ENCODE results near the gene DEAF1.
A peak's percentile ranks its signal among the peaks of the same experiment; 100 is the strongest.

Gene DEAF1

DNA sequence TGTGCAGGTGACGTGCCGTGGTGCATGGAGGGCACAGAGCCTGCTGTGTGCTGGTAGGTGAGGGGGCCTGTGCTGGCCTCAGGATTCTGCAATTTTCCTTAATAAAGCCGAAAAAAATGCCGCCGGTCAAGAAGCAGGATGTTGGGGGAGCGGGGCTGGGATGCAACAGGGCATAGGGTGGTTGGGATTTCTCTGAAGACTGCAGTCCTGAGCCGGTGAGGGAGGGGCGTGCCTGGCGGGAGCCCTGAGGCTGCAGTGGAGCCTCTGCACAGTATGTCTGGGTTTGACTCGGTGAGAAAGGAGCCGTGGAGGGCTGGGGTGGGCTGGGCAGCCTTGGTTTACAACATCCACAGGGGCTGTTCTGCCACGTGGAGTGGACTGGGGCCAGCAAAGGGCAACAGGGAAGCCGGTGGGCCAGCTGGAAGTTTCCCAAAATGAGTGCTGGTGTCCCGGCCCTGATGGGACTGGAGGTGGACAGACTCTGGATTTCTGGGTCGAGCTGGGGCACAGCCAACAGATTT is 71.6 kb downstream of the DEAF1 start:
- DNase-seq (ENCODE audit: low spot score), result no peak

DNA sequence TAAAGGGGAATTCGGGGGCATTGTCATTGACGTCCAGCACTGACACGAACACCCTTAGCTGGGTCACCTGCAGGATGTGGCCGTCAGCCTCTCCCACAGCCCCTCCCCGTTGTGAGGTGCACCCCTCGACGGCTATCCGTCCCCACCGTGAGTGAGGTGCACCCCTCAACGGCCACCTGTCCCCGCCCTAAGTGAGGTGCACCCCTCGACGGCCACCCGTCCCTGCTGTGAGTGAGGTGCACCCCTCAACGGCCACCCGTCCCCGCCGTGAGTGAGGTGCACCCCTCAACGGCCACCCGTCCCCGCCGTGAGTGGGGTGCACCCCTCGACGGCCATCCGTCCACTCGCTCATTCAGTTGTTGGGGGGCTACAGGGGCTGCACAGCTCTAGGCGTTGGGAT is 73.2 kb downstream of the DEAF1 start:
- no peak for DNase-seq (ENCODE audit: low spot score)

DNA sequence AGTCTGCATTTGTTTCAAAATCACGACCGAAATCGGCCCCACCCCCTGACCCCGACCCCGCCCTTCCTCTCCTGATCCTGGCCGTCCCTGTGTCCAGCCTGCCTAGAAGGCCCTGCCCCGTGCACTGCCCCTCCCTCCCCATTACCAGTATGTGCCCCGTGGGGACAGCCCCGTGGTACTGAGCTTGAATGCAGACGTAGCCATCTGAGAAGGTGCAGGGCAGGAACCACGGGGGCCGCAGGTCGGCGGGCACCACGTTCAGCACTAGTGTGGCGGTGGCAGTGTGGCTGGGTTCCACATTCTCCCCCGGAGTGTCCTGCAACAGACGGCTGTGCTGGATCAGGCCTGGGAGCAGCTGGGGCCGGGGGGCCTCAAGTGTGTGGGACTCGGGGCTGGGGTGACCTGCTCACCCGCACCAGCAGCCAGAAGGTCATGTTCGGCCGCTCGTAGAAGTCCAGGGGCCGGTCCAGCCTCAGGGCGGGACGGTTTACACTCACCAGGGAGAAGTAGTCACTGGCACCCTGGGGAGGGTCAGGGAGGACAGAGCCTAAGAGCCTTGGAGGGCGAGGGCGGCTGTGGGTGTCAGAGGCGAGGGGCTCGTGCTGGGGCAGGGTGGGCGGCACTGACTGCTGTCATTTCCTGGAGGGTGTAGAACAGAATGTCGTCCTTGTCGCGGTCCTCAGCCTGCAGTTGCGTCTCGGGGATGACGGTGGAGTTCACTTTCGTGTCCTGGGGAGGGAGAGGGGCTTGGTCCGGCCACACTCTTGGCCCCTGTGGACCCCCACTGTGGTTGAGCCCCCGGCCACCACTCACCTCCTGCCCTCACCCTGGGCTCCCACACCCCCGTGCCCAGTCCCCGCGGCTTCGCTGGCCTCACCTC is 73.8 kb downstream of the DEAF1 start:
- DNase-seq (ENCODE audit: low spot score), result no peak

DNA sequence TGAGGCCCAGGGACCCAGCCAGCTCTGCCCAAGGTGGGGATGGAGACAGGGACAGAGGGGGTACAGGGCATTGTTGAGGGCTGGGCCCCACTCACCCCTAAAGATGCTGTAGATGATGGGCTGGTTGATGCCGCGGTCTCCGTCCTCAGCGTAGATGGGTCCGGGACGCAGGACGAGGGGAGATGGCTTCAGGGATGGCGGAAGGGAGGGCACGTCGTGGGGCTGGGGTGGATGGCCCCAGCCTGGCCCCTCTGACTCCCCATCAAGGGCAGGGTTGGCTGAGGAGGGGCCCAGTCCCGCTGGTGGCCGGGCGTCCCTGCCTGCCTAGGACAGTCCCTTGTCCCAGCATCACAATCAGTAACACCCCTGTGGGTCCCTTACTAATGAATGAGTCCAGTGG is 74.8 kb downstream of the DEAF1 start:
- no peak for DNase-seq (ENCODE audit: low spot score)

DNA sequence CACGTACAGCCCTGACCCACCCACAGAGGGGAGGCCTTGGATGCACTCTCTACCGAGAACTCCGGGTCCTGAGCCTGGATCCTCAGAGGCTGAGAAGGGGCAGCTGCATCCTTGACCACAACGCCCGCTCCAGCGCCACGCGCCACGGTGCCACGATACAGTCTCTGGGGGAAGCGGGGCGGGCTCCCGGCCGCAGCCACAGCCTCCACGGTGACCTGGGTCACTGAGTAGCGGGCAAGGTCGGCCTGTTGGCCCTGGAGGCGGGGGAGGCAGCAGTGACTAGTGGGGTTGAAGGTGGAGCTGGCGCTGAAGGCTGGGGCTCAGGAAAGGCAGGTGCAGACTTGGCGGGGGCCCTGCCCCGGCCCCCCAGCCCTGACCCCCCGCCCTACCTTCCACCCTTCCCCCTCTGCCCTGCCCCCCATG is 75.4 kb downstream of the DEAF1 start:
- no peak for DNase-seq (ENCODE audit: low spot score)

DNA sequence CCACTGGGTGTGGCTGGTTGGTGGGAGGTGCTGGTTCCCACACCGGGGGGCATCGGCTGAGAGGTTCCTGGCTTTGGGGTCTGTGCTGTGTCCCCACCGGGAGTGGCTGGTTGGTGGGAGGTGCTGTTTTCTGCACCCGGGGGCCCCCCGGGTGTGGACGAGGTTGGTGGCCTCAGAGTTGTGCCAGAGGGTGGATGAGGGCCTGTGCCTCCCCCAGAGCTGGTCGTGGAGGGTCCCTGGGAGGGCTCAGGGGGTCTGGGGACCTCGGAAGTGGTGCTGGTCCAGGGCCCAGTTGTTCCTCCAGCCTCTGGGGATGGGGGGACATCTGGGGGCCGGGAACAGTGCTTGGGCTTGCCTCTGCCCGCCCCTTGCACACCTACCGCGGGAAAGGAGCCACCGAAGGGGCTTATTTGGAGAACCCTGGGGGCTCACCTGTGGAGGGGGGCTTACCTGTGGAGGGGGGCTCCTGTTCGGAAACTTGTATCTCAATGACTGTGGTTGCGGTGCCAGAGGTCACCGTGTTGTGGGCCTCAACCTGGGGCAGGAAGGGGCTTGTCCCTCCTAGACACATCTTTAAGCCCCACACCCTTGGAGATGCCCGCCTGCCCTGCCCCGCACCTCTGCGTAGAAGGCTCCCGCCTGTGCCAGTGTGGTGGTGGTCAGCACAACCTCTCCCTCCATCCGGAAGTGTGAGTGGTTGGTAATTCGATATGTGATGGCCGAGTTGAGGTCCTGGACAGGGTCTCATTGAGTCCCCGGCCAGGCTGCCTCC is 76.0 kb downstream of the DEAF1 start:
- no peak for DNase-seq (ENCODE audit: low spot score)

DNA sequence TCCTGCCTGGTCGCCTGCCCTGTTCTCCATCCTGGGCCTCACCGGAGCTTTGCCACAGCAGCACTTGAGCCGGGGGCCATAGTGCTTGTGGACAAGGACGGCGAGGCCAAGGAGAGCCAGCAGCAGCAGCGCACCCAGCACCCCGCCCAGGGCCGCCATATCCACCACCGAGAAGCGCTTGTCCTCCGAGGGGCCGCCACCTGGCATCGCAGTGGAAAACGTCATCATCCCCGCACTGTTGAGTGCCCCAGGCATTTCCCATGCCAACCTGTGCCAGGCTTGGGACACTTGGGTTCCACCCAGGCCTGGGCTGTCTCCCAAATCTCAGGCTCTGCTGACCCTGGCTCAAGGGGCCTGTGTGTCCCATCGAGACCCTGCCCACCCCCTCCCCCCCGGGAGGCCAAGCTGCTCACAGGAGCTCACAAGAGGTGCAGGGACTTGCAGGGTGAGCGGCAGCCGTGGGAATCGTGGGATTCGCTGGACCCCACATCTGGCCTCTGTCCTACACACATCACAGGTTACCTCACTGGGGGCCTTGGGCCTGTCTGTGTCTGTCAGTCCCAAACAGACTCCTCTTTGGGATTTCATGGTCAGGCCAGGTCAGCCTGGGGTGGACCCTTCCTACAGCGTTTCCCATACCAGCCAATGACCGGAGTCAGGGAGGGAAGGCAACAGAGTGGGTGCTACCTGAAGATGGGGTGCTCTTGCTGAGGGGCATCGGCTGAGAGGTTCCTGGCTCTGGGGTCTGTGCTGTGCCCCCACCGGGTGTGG is 76.9 kb downstream of the DEAF1 start:
- no peak for DNase-seq (ENCODE audit: low spot score)

DNA sequence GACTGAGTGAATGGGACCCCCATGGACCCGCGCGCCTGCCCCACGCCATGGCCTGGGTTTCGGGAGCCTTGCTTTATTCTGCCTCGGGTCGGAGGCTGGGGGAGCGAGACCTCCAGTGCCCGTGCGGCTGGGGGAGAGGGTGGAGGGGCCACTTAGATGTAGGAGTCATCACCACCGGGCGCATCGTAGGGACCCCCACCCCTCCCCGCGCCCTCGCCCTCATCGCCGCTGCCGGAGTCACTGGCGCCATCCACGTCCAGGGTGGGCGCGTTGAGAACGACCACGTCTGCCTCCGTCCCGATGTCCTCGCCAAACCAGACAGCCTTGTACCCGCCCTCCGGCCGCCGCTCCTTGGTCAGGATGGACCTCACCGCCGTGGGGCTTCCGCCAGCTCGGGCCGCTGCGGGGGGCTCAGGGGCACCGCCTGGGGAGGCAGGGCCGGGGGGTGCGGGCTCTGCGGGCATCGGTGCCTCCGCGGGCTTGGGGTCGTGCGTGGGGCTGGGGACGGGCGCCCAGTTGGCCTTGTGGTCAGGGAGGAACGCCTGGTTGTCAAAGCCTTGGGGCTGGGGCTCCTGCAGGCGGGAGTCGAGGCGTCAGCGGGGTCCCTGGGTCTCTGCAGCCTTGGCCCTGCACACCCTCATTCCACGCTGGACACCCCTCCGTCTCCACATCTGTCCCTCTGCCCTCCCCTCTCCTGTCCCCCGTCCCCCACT is 77.7 kb downstream of the DEAF1 start:
- no peak for DNase-seq (ENCODE audit: low spot score)

DNA sequence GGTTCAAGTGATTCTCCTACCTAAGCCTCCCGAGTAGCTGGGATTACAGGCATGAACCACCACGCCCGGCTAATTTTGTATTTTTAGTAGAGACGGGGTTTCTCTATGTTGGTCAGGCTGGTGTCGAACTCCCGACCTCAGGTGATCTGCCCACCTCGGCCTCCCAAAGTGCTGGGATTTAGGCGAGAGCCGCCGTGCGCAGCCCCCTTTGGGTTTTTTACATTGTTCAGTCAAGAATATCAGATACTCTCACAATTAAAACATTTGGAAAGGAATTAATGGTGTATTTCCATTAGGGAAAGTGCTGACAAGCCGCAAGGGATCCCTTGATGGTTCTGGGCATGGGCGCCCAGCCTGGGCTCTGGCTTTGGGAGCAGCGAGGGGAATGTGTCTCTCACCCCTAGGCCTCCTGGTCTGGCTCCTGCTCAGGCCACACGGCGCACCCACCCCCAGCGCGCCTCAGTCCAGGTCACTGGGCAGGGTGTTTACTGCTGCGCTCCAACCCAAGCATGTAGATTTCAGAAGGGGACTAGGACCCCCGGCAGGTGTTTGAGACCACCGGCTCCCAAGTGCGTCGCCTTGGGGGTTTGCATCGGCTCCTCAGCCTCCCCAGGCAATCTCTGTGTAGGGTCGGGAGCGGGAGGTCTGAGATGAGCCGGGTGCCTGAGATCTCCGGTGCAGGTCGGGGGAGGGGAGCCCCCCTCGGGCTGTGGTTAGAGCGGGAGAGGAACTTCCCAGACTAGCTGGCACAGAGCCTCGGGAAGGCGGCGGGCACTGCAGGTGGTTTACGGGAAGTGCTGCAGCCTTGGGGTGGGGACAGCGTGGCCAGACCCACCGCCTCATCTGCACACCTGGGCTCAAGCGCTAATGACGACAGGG is 78.5 kb downstream of the DEAF1 start:
- no peak for DNase-seq (ENCODE audit: low spot score)

DNA sequence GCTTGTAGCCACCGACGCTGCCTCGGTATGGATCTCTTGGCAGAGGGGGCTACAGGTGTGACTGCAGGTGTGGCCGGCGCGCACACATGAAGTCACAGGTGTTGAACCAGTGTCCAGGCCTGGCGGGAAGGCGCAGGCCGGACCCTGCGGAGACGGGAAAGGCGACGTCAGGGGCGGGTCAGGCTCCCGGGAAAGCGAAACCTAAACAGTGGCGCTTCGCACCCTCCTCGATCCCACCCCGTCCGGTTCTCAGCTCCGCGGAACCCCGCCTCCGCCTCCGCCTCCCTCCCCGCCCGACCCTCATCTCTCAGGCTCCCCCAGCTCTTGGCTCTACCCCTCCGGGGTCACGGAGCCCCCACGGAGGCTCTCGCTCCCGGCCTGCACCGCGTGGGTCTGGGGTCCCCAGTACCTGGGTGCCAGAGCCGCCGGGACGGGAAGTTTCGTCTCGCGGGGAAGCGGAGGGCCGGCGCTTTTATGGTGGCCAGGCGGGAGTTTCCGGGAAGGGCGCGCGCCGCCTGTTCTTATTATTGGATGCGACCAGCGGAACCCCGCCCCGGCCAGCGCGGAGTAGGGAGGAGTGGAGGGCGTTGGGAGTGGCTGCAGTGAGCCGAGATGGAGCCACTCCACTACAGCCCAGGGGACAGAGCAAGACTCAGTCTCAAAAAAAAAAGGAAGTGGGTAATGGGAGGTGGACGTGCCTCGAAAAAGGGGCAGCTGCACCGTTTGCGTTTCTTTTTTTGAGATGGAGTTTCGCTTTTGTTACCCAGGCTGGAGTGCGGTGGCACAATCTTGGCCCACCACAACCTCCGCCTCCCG is 79.3 kb downstream of the DEAF1 start, which contains the start of gene IRF7:
Gene IRF7 (minus strand): TSS at position 447 of the 816 bp plus-strand sequence. CDS start 586 bp downstream, outside the sequence.
- peak; percentile 70 for DNase-seq (ENCODE audit: low spot score)

DNA sequence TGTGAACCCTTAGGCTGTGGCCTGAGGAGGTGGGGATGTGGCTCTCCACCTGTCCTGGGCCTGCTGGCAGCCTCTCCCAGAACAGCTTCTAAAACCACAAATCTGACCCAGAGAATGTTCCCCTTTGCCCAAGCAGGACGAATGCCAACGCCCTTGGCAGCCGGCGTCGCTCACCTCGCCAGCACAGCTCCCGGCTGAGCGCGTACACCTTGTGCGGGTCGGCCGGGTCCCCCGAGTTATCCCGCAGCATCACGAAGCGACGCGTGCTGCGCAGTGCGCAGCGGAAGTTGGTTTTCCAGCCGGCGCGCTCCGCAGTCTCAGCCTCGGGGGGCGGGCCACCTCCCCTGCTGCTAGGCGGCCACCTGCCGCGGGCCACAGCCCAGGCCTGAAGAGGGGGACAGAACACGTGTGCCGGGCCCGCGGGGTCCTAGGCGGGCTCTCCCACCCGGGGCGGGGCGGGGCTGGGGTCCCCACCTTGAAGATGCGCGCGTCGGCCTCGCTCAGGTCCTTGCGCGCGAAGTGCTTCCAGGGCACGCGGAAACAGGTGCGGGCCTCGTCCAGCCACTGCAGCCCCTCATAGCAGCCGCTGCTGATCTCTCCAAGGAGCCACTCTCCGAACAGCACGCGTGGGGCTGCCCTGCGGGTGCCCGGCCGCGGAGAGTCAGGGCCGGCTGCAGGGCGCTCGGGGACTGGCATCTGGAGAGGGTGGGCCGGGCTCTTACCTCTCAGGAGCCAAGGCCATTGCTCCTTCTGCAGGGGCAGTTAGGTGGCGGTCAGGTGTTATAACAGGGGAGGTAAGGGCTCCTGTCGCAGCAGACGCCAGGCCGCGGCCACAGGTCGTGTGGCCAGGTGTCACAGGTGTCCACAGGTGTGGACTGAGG is 80.2 kb downstream of the DEAF1 start:
- DNase-seq (ENCODE audit: low spot score), result no peak

DNA sequence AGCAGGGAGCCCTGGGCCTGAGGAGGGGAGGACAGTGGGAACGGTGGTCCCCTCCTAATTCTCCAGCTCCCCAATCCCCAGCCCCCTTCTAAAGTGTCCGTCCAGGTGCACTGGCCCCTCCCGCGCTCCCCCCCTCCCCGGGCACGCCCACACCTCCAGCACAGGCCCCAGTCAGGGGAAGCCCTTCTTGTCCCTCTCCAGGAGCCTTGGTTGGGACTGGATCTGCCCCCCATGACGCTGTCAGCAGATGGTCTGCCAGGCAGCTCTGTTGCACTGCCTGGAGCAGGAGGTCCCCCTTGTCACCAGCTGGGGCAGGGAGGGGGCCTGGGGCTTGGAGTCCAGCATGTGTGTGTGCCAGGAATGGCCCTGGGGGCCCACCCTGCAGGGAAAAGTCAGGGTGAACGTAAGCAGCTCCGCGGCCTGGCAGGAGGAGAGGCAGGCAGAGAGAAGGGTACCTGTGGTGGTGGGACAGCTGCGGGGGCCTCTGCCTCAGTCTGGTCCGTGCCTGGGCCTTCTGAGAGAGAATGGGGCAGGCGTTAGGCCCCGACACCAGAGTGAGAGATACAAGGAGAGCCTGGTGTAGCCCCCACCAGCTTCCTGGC is 80.9 kb downstream of the DEAF1 start:
- no peak for DNase-seq (ENCODE audit: low spot score)

DNA sequence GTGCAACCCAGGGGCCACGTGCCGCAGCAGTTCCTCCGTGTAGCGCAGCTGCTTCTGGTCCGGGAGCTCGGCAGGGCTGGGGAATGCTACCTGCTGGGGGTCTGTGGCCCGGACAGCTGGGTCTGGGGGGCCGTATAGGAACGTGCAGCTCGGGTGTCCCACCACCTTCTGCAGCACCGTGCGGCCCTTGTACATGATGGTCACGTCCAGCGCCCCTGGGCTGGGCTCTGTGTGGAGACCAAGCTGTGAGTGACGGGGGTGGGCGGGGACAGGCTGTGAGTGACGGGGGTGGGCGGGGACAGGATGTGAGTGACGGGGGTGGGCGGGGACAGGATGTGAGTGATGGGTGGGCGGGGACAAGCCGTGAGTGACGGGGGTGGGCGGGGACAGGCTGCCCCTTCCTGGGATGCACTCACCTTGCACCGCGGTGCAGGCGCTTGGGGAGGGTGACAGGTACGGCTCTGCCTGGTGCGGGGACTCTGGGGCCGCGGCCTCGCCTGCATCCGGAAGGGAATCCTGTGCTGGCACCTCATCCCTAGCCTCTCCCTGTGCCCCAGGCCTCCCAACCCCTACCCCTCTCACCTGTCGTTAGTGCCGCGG is 81.6 kb downstream of the DEAF1 start:
- peak; percentile 19 for DNase-seq (ENCODE audit: low spot score)

DNA sequence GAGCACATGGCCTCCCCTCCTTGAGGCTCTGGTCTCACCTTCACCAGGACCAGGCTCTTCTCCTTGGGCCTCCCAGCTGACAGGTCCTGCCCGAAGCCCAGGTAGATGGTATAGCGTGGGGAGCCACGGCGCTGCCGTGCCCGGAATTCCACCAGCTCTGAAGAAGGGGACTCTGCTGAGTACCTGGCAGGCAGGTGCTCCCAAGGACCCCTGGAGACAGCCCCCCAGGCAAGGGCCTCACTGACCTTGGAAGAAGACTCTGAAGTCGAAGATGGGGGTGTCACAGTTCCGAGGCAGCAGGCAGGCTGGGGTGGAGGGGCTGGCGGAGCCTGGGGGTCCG is 82.1 kb downstream of the DEAF1 start:
- no peak for DNase-seq (ENCODE audit: low spot score)

DNA sequence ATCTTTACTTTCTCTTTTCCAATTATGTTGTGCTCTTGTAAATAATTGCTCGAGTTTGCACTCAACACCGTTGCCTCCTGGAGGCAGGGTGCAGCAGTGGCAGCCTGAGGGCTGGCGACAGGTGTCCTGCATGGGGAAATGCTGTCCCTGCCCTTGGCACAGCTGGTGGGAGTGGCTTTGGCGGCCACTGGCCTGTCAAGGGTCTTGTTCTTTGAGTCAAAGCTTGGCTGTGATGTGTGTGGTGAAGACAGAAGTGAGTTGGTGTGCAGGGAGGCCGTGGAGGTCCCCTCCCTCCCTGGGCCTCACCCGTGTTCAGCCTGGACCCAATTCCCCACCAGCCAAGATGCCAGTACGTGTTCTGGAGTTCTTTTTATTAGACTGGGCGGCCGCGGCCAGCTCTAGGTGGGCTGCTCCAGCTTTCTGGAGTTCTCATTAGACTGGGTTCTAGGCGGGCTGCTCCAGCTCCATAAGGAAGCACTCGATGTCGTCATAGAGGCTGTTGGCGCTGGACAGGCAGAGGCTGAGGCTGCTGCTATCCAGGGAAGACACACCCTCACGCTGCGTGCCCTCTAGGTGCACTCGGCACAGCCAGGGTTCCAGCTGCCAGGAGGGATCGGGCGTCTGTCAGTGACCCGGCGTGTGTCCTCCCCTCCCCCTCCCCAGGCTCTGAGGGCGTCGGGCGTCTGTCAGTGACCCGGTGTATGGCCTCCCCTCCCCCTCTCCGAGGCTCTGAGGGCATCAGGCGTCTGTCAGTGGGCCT is 82.6 kb downstream of the DEAF1 start:
- DNase-seq (ENCODE audit: low spot score), result no peak

DNA sequence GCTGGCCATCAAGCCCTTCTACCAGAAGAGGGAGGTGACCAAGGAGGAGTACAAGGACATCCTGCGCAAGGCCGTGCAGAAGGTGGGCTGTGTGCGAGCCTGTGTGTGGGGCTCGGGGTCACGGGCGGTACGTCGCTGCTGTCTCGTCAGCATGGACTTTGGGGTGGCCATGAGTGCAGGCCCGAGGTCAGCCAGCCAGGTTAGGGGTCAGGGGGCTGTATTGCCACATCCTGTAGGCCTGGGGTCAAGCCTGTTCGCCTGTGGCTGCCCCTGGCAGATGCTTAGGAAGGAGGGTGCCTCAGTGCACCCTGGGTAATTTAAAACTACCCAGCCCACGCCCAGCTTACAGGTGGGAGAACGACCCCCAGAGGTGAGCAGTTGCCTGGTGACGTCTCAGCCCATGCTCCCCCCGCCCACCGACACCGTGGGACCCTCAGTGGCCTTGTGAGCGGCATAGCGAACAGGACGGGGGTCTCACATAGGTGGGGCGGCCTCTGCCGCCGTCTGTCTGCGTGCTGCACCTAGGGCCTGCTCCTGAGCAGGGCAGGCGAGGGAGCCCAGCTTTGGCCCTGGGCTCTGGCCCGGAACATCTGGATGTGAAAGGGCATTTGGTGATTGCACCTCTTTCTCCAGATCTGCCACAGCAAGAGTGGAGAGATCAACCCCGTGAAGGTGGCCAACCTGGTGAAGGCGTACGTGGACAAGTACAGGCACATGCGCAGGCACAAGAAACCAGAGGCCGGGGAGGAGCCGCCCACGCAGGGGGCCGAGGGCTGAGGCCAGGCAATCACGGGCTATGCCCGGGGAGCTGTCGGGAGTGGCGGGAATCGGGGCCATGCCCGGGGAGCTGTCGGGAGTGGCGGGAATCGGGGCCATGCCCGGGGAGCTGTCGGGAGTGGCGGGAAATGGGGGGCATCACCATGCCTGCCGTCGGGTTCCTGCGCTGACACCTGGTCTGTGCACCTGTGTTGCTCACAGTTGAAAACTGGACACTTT is 83.7 kb downstream of the DEAF1 start:
- no peak for DNase-seq (ENCODE audit: low spot score)

All from hematopoietic multipotent progenitor cell treated with erythropoietin and hydrocortisone succinate and interleukin-3 and kit ligand, for 17 days (in vitro differentiated cells).